ENCODE results near the gene DPYD.

Gene DPYD

GRCh38 chr1:97056386-97056785, 864.4 kb downstream of the DPYD start:
- Mint-ChIP-seq H3K36me3 (no peaks in the 10 kb centered on the region), H3K4me3 (no peak overlapping the region), H3K27ac (no peak overlapping the region), H3K9me3 (peaks cover 12% of the 10 kb centered on the region), H3K4me1 (no peaks in the 10 kb centered on the region)
- ATAC-seq (no peak), DNase-seq (ENCODE audit: low spot score in 2 of 2) (no peak)

DNA sequence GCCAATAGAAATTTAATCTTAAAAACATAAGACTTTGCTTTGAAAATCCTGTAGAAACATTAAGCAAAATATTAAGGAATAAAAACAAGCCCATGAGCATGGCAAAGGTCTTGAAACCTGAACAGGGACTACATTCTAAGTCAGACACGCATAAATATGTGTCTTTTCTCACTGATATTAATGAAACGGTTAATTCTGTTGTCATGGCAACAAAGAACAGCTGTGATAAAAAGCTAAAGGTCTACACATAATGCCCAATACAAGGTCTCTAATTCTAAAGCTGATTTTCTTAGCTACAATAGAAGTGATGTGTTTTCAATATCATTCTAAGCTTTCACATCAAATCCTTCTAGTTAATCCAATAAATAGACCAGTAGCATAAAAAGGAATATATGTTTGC, 867.6 kb downstream of the DPYD start:
- no peak for DNase-seq (ENCODE audit: low spot score in 2 of 2)
- ATAC-seq, result no peak
- H3K9me3 Mint-ChIP-seq, result peaks cover 9% of the 10 kb centered on the region
- H3K27ac Mint-ChIP-seq, result no peak overlapping the region
- no peaks in the 10 kb centered on the region for H3K4me1 Mint-ChIP-seq
- no peaks in the 10 kb centered on the region for H3K36me3 Mint-ChIP-seq
- H3K4me3 Mint-ChIP-seq, result no peak overlapping the region

GRCh38 chr1:97051823-97052222, 869.0 kb downstream of the DPYD start:
- H3K4me1 Mint-ChIP-seq, result no peaks in the 10 kb centered on the region
- H3K9me3 Mint-ChIP-seq, result peaks cover 7% of the 10 kb centered on the region
- no peak overlapping the region for H3K27ac Mint-ChIP-seq
- H3K4me3 Mint-ChIP-seq, result no peak overlapping the region
- ATAC-seq (no peak), DNase-seq (ENCODE audit: low spot score in 2 of 2) (no peak)
- no peaks in the 10 kb centered on the region for H3K36me3 Mint-ChIP-seq

- H3K36me3 Mint-ChIP-seq, result no peaks in the 10 kb centered on the region
- no peaks in the 10 kb centered on the region for H3K4me1 Mint-ChIP-seq
- DNase-seq (ENCODE audit: low spot score in 2 of 2) (no peak), ATAC-seq (no peak)
- no peaks in the 10 kb centered on the region for H3K9me3 Mint-ChIP-seq
- H3K4me3 Mint-ChIP-seq, result no peak overlapping the region
- no peak overlapping the region for H3K27ac Mint-ChIP-seq
Observed at GRCh38 chr1:97050506-97050905, 870.3 kb downstream of the DPYD start.

- DNase-seq (ENCODE audit: low spot score in 2 of 2), result no peak
- H3K27ac Mint-ChIP-seq, result no peak overlapping the region
Observed at GRCh38 chr1:97047421-97047793, 873.4 kb downstream of the DPYD start.

DNA sequence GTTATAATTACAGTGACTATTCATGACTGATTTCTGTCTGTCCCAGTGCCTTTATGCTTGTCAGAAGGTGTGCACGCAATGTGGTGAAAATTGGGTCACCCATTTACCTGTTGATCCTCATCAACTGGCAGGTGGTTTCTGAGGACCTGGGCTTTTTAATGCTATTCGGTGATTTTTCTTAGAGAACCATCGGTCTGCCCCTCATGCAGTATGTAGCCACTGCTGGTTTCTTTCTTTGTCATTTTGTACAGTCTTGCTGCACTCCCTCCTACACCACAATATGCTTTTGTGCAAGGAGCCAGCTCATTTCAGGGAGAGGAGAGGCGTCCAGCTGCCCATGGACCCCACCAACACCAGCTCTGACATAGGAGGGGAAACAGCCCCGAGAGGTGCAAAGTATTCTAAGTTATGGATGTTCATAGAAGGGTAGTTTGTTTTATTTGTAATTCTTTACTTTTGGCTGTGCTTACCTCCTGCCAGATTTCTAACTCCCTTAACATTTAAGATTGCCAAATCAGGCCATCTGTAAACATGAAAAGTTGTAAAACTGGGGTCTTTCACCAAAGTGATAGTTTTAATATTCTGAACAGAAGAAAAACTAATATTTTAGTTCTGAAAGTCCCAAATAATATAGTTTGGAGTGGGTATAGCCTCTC, 873.9 kb downstream of the DPYD start:
- Mint-ChIP-seq H3K27ac (no peak overlapping the region), H3K9me3 (no peaks in the 10 kb centered on the region), H3K4me3 (no peak overlapping the region)

More at GRCh38 chr1:97047421-97047793, 873.4 kb downstream of the DPYD start:
- no peaks in the 10 kb centered on the region for H3K9me3 Mint-ChIP-seq
- ATAC-seq, result no peak
- no peaks in the 10 kb centered on the region for H3K36me3 Mint-ChIP-seq
- H3K4me3 Mint-ChIP-seq, result no peak overlapping the region
- H3K4me1 Mint-ChIP-seq, result no peaks in the 10 kb centered on the region

DNA sequence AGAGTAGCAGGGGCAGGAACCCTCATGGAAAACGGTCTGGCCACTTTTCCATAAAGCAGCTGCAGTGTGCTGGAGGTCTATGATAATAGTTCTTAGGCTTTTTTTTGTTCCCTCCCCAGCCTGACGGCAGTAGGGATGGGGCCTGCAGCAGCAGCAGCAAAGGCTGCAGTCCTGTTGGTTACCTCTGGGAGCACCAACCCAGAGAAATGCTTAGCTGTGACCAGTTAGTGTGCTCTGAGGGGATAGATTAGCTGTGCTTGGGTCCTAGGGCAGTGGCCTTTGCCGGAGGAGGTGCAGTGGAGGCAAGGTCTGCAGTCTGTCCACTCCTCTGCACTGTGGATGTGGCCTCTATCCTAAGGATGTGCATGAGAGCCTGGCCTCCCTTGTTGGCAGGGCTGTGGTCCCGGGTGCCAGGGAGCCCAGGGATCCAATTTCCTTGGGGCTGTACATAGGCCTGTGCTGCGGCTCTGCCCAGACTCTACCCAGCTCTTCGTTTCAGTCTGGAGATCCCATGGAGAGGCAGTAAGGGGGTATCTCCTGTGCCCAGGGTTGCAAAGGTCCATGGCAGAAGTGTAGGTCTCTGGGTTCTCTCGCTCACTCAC, 876.6 kb downstream of the DPYD start:
- Mint-ChIP-seq H3K4me1 (no peaks in the 10 kb centered on the region), H3K9me3 (no peaks in the 10 kb centered on the region), H3K4me3 (no peak overlapping the region), H3K36me3 (no peaks in the 10 kb centered on the region), H3K27ac (no peak overlapping the region)
- DNase-seq (ENCODE audit: low spot score in 2 of 2), result no peak
- ATAC-seq, result peak; percentile 39

More for the DNA sequence above, 873.9 kb downstream of the DPYD start:
- DNase-seq (ENCODE audit: low spot score in 2 of 2) (no peak), ATAC-seq (no peak)
- Mint-ChIP-seq H3K36me3 (no peaks in the 10 kb centered on the region), H3K4me1 (no peaks in the 10 kb centered on the region)

GRCh38 chr1:97042551-97042950, 878.3 kb downstream of the DPYD start:
- H3K27ac Mint-ChIP-seq, result no peak overlapping the region
- no peak for DNase-seq (ENCODE audit: low spot score in 2 of 2)

GRCh38 chr1:97041026-97041425, 879.8 kb downstream of the DPYD start:
- DNase-seq (ENCODE audit: low spot score in 2 of 2) (no peak), ATAC-seq (no peak)
- no peaks in the 10 kb centered on the region for H3K4me1 Mint-ChIP-seq
- H3K36me3 Mint-ChIP-seq, result no peaks in the 10 kb centered on the region
- no peak overlapping the region for H3K4me3 Mint-ChIP-seq
- no peaks in the 10 kb centered on the region for H3K9me3 Mint-ChIP-seq
- no peak overlapping the region for H3K27ac Mint-ChIP-seq

More at GRCh38 chr1:97042551-97042950, 878.3 kb downstream of the DPYD start:
- H3K4me1 Mint-ChIP-seq, result no peaks in the 10 kb centered on the region
- no peaks in the 10 kb centered on the region for H3K36me3 Mint-ChIP-seq
- ATAC-seq, result no peak
- no peak overlapping the region for H3K4me3 Mint-ChIP-seq
- no peaks in the 10 kb centered on the region for H3K9me3 Mint-ChIP-seq

DNA sequence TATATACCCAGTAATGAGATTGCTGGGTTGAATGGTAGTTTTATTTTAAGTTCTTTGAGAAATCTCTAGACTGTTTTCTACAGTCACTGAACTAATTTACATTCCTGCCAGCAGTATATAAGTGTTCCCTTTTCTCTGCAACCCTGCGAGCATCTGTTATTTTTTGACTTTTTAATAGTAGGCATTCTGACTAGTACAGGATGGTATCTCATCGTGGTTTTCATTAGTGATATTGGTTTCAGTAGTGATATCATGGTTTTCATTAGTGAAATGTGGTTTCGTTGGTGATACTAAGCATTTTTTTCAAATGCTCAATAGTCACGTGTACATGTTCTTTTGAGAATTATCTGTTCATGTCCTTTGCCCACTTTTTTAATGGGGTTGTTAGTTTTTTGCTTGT, 882.4 kb downstream of the DPYD start:
- no peaks in the 10 kb centered on the region for H3K36me3 Mint-ChIP-seq
- ATAC-seq, result no peak
- H3K4me1 Mint-ChIP-seq, result no peaks in the 10 kb centered on the region
- H3K9me3 Mint-ChIP-seq, result no peaks in the 10 kb centered on the region
- H3K27ac Mint-ChIP-seq, result no peak overlapping the region
- no peak overlapping the region for H3K4me3 Mint-ChIP-seq
- DNase-seq (ENCODE audit: low spot score in 2 of 2), result no peak

DNA sequence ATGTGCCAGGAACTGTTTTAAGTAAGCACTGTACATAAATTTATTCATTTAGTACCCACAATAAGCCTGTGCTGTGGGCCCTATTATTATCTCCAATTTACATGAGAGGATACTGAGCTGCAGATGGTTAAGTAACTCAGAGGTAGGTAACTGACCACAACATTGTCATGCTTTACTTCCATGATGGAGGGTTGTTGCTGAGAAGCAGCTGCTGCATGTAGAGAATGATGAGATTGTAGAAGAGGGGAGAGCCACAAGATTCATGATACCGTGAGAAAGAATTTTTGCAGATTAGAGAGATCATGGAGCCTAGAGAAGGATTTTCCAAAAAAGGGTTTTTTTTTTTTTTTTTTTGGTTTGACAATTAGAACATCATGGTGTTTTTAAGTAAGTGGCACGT, 886.2 kb downstream of the DPYD start:
- Mint-ChIP-seq H3K36me3 (no peaks in the 10 kb centered on the region), H3K9me3 (no peaks in the 10 kb centered on the region), H3K4me3 (no peak overlapping the region), H3K27ac (no peak overlapping the region), H3K4me1 (no peaks in the 10 kb centered on the region)
- DNase-seq (ENCODE audit: low spot score in 2 of 2), result no peak
- ATAC-seq, result no peak

DNA sequence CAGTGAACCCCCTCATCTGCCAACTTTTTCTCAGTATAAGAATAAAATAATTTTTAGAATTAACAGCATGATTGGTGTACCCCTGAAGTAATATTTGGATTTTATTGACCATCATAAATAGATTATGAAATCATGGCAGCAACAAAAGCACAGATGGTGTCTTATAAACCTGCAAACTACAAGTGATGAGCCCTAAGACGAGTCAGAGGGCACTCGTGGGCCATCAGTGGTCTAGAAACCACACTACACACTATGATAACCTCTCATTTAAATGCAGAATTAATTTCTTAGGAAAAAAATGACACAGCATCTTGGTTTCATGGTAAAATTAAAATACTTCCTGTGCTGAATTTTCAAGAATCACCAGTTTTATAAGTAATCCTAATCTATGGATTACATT, 886.9 kb downstream of the DPYD start:
- no peaks in the 10 kb centered on the region for H3K36me3 Mint-ChIP-seq
- no peaks in the 10 kb centered on the region for H3K9me3 Mint-ChIP-seq
- H3K27ac Mint-ChIP-seq, result no peak overlapping the region

More for the DNA sequence above, 886.9 kb downstream of the DPYD start:
- no peak for ATAC-seq
- DNase-seq (ENCODE audit: low spot score in 2 of 2), result no peak
- Mint-ChIP-seq H3K4me3 (no peak overlapping the region), H3K4me1 (no peaks in the 10 kb centered on the region)
